ENCODE results near the gene TRIM7. TPM values are rescaled to one million over a fixed set of nuclear protein-coding genes. Genes with fewer than 3 reads are reported as not detected.

The TRIM7 gene
- total and polyA plus RNA-seq, 2 experiments from 2014 or later, result 0.53 to 0.56 TPM

DNA sequence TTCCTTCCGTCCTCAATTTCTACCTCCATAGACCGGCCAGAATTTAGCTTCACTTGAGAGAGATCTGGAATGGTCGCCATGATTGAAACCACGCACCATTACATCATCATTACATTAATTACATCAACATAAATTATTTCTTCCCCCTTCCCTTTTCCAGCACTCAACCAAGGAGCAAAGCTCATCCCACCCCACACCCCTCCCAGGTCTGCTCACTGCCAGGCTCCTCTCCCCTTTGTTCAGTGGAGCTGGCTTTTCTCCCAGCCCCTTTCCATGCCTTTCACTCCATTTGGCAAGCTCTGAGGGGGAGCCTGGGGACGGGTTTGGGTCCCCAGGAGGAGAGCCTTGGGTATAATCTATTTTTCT, 30.3 kb upstream of the TRIM7 start (continued):
- TF ChIP-seq ZNF462 (CRISPR knock-in tag; IDR thresholded peaks at IDR 0.05) (no peak), REST (IDR thresholded peaks at IDR 0.05; ENCODE audit: unreplicated experiment) (no peak)

GRCh38 chr5:181234455-181235306, 29.7 kb upstream of the TRIM7 start:
- peaks cover 38% of the 10 kb centered on the region for H4K20me1 ChIP-seq (replicated peaks; ENCODE audit: insufficient read depth)
- no peak overlapping the region for H3K4me2 ChIP-seq
- Mint-ChIP-seq H3K27ac (peak overlapping the region; percentile 83), H3K36me3 (ENCODE audit: low read depth) (peaks cover 83% of the 10 kb centered on the region), H3K27me3 (ENCODE audit: insufficient read depth, low read depth, poor library complexity) (peaks cover 48% of the 10 kb centered on the region), H3K9me3 (peaks cover 6% of the 10 kb centered on the region; the same call in 1 of the 3 replicates), H3K4me1 (peaks cover 25% of the 10 kb centered on the region), H3K4me3 (no peak overlapping the region; the same call in 2 of the 3 replicates)
- H3K4me3 ChIP-seq, result no peak overlapping the region
- no peaks in the 10 kb centered on the region for H3K27me3 ChIP-seq (ENCODE audit: insufficient read depth)
- peak; percentile 35 for ATAC-seq
- H3K4me1 ChIP-seq (ENCODE audit: insufficient read depth), result peaks cover 7% of the 10 kb centered on the region
- H3K36me3 ChIP-seq (ENCODE audit: insufficient read depth), result peaks cover 40% of the 10 kb centered on the region
- peaks cover 53% of the 10 kb centered on the region for H3F3A ChIP-seq (replicated peaks; ENCODE audit: low read depth)
- peak; percentile 31 for DNase-seq (ENCODE audit: low spot score)
- TF ChIP-seq EZH2phosphoT487 (IDR thresholded peaks at IDR 0.05; ENCODE audit: unreplicated experiment) (no peak), POLR2AphosphoS5 (IDR thresholded peaks at IDR 0.05; ENCODE audit: low read depth) (peak; percentile 41; the same call in 1 of the 2 replicates), ZNF331 (CRISPR knock-in tag; IDR thresholded peaks at IDR 0.05; ENCODE audit: low read depth) (no peak)
- H3K9me2 ChIP-seq (ENCODE audit: insufficient read depth), result no peaks in the 10 kb centered on the region
- H2AFZ ChIP-seq, result no peak overlapping the region
- H3K79me2 ChIP-seq (replicated peaks; ENCODE audit: insufficient read depth), result peaks cover 16% of the 10 kb centered on the region; the same call in 1 of the 2 replicates
- H3K27ac ChIP-seq (ENCODE audit: low read depth), result peak overlapping the region; percentile 86
